Endothelial cell of hepatic sinusoid (primary cell): ENCODE results near the gene ARHGEF12.
"Not testable (repeated sequence)": the region's sequence is repeated elsewhere in the genome, so short reads cannot be mapped to it uniquely, and the experiment has no call there.

Experiments
- in situ Hi-C: cut with HindIII; loops from 2 replicates; pipeline ENCODE4 v1.10.0; 2017; ENCODE audit warnings: low sequenced_read_pairs

ARHGEF12 gene

DNA sequence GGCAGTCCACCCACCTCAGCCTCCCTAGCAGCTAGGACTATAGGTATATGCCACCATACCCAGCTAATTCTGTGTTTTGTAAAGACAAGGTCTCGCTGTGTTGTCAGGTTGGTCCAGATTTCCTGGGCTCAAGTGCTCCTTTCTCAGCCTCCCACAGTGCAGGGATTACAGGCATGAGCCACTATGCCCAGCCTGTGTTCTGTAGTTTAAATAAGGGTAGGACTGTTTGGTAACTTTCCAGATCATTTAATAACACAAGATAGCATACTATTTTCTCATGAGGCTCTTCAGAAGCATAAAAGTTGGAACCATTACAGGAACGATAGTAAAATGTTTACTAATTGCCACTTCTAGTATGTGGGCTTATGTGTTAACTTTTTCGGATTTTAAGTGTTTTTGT is 137.3 kb downstream of the ARHGEF12 start:
- in situ Hi-C loops = no loop called here

DNA sequence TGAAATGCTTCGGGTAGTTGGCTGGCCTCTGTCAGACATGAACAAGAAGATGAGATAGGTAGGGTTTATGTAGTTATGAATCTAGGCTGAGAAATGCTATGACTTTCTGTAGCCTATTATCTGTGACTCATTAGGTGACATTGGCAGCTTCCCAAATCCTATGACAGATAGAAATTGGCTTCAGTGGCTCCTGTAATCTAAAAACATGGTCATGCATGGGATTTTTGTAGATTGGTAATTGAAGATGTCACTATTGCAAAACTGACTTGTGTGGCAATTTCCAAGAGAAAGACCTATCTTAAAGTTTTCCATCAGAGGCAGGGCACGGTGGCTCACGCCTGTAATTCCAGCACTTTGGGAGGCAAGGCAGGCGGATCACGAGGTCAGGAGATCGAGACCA is 145.9 kb downstream of the ARHGEF12 start:
- in situ Hi-C loops = no loop called here

DNA sequence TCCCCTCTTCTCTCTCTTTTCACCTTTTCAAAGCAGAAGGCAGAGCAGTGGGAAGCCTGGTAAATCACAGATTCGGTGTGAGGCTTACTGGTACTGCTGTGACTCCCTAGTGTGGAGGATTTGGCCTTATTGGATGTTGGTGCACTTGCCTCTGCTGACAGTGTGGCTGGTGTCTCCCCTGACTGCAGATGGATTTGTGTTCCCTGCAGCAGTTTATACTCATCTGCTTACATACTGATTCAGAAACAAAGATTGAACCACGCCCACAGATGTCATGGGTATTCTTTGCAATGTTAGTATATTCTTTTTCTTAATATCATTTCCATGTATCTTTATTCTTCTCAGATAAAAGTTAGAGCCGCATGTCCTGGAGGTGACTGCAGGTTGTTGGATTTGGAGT is 148.5 kb downstream of the ARHGEF12 start:
- in situ Hi-C loops = no loop called here

DNA sequence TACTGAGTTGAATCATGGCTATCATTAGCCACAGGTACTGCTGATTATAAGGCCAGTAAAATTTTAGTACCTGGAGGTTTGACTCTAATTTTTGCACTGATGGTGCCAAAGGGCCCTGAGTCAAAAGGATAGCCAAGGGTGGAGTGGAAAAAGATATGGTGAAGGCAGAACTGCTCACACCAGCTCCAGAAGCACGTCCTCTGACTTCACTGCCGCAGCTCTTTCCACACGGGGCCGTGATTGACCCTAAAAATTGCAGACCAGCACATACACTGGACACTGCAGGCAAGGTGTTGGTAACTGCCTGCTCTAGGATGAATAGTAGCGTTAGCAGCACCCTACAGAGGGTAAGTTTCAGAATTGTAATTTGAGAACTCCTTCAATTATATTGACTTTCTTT is 149.9 kb downstream of the ARHGEF12 start:
- in situ Hi-C loops = no loop called here

DNA sequence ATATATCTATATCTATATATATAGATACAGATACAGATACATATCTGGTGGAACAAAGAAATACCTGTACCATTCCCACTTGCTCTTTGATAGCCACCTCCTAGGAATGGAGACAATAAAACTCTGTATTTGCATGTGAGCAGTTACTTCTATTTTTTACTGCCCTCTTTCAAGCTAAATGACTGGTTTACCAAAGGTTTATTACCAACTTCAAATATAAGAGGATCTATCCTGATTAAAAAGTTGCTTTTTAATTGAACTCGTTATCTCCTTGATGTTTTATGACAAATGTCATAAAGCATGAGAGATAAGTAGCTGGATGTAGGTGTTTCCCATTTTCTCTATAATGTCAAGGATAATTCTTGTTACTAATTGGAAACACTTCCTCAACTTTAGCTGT is 153.6 kb downstream of the ARHGEF12 start:
- in situ Hi-C loops = no loop called here

DNA sequence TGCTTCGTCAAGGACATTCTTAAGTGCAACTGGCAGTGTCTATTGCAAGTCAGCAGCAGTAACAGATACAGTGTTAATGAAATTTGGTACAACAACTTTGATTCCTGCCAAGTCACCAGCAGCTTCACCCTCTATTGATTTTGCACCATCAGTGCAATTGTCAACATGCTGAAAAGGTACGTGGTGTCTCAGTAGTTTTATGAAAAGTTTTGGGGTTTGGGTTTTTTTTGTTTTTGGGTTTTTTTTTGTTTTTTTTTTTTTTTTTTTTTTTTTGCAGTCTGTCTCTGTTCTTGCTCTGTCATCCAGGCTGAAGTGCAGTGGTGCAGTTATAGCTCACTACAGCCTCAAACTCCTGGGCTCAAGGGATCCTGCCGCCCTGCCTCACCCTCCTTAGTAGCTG is 156.3 kb downstream of the ARHGEF12 start:
- in situ Hi-C loops = no loop called here

DNA sequence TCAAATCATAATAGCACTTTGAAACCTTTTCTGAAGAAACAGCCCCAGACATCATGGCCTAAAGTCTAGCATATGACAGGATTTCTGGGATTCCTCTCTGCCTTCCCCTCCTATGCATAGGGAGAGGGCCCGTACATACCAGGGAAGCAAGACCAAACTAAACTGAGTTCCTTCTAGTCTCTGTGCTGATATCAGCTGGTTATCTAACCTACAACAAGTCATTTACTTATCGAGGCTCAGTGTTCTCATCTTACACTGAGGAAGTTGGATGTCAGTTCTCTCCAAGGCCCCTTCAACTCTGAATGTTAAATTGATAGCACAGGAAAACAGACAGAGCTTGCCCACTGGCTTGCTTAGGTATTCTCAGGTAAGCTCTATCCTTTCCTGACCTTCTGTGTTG is 158.4 kb downstream of the ARHGEF12 start:
- in situ Hi-C loops = no loop called here

DNA sequence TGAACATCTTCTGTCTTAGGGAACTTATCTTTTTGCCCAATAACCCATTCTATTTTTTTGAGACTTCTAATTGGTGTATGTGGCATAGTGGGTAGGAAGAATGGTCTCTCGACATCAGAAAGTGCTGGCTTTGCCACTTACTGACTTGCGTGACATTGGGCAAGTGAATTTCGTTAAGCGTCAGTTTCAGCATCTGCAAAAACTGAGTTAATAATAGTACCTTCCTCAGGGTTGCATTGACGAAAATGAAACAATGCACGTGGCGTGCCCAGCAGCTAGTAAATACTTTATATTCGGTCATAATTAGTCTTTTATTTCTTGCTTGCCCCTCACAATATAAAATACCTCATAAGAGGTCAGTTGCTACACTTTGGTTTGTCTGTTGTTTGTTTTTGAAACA is 162.9 kb downstream of the ARHGEF12 start:
- in situ Hi-C loops = no loop called here

DNA sequence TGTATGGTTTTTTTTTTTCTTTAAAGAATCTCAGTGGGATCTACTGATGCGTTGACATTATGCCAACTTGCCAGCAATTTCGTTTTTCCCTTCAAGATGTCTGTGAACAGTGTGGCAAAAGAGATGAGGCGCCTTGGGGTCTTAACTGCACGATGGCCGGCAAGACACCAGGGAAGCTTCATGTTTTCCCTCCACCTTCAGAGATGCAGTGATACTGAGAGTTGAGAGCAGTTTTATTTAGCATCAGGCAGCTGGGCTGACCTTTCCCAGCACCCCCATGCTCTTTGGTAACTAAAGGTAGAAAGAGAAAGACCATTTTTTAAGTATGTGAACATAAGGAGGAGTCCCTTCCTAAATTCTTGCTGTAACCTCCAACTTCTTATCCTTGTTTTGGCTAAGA is 163.6 kb downstream of the ARHGEF12 start:
- in situ Hi-C loops = no loop called here

DNA sequence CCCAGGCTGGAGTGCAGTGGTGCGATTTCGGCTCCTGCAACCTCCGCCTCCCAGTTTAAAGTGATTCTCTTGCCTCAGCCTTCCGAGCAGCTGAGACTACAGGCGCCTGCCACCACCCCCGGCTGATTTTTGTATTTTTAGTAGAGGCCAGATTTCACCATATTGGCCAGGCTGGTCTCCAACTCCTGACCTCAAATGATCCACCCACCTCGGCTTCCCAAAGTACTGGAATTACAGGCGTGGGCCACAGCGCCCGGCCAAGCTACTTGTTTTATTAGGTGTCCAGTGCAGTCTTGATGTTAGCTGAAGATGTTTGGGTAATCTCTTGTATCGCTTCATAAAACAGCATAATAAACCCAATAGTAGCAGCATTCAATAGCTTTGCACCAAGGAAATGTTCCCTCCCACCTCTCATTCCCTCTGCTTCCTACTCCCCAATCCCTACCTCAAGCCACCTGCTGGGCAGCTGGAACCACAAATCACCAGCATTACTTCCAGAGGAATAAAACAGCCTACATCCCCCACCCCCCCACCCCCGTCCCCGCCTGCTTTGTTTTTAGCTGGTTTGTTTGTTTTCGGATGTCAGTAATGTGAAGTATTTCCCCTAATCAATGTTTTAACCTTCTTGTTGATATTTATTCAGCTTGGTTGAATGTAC is 164.3 kb downstream of the ARHGEF12 start:
- in situ Hi-C loops = no loop called here

DNA sequence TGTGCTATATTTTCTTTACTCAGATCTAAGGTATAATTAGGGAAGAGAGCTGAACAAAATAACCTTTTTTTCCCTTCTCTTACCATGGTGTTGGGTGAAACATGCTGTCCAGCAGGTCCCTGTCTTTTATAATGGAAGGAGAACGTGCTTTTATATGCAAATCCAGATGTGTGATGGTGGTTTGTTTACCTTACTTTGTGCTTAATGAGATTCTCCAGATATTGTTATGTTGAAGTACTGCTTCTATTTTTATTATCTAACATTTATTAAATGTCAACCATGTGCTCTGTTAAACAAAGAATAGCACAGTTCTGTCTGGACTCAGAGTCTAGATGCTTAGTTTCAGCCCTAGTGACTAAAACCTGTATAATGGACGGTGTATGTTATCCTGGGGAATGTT is 165.2 kb downstream of the ARHGEF12 start:
- in situ Hi-C loops = no loop called here

DNA sequence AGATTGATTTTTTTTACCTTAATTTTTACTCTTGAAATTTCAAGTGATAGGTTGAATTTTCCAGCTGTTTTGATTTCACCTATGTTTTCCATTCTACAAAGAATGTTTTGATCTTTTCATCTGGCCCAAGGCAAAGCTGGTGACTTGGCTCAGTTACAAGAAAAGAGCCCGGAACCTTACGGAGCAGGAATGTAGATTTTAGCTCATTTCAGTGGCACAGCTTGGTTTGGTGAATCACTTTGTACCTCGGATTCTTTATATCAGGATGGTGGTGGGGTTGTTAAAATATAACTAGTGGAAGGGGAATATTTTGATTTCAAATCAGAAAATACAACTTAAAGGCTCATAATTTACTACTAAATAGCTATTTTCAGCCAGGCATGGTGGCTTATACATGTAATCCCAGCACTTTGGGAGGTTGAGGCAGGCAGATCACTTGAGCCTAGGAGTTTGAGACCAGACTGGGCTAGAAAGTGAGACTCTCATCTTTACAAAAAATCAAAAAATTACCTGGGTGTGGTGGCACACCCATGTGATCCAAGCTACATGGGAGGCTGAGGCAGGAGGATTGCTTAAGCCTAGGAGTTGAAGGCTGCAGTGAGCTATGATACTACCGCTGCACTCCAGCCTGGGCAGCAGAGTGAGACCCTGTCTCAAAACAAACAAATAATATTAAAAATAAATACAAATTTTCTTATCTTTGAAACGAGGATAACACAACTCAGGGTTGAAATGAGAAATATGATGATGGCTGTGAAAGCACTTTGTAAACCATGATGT is 166.0 kb downstream of the ARHGEF12 start:
- in situ Hi-C loops = no loop called here

DNA sequence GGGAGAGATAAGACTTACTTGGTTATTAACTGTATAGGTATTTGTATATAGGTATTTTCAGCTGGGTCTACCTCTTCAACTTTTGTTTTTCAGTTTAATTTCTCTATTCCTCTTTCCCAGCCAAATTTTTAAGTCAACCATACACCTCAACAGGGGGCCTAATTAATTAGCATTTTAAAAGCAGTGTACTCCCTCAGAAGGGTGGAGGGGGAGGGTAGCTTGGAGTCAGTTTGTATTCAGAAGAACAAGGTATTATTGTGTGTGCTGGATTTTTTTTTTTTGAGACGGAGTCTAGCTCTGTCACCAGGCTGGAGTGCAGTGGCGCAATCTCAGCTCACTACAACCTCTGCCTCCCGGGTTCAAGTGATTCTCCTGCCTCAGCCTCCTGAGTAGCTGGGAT is 167.3 kb downstream of the ARHGEF12 start:
- in situ Hi-C loops = not testable (repeated sequence)

DNA sequence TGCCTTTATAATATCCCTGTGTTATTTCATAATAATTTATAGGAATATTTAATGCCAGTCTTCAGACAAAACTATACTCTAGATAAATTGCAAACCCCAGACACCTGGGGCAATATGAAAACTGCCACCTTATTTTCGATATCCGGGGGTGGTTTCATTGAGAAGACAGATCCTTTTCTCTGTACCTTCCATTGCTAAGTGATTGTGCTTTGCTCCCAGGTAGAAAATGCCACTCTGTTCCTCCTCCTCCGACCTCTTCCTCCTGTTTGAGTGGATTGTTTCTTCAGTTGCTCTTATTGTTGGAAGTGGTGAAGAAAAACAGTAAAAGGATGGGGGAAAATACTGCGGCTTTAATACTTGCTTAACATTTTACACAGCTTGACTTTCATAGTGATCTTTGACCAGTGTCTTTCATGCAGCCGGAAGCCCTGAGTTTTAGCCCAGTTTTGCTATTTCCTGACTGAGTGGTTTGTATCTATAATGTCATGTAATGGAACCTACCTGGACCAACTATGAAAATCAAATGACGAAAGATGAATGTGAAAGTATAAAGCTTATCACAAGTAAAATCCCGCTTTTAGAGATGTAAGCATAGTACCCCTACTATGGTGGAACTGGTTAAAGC is 169.7 kb downstream of the ARHGEF12 start:
- in situ Hi-C loops = loop anchor here (5.0 kb wide), 1 partner anchor 176 kb away; no protein-coding TSS in a partner anchor

DNA sequence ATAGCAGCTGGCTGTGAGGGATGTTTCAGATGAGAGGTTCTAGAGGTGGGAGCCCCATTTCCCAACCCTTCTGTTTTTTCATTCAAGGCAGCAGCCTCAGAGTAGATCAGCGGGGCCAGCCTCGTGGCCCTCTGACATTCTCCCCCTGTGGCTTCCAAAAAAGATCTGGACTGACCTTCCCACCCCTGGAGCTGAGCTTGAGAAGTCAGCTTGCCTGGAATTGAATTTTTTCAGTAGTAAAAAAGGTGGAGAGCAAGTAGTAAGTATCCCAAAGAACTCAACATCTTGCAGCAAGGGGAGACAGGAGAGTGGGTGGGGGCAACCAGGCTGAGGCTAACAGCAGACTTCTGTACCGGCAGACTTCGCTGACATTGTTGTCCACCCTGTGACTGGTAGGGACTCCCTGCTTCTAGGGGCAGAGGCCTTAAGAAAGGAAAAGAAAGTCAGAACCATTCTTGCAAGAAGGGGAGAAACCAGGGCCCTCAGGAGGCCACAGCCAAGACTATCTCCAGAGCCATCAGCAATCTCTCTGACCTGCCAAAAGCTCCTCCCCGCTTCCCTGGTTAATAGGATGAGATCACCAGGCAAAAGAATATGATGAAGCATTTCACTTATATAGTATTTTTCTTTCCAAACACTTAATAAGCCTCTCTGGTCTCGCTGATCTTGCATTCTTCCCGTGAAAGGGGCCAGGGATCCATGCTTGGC is 173.3 kb downstream of the ARHGEF12 start:
- in situ Hi-C loops = loop anchor here (5.0 kb wide), 1 partner anchor 173 kb away; no protein-coding TSS in a partner anchor

DNA sequence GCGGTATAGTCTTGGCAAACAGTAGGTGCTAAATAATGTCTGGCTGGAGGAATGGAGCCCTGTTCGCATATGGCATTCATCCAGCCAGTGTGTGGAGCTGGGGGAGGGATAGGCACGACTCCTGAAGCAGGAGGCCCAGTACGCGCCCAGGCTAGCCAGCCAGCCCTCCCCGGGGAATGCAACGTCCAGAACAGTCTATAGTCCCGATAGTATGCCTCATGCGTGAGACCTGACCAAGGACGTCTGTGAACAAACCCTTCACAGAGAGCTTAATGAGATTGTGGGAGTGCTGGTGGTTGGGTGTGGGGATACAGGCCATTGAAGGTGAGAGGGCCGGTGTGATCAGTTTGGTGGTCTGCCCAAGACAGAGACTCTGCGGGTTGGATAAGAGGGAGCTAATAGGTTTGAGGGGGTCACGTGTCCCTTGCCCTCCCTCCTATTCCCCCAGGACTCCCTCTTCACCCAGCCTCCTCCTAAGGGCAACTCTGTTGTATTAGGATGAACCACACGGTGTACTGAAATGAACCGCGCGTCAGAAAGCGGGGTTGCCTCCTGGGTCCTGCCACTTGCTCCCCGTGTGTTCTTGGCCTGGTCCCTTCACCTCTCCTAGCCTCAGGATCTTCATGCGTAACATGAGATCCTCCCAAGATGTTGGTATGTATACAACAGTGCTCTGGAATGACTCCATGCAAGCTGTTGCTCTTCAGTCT is 174.3 kb downstream of the ARHGEF12 start:
- in situ Hi-C loops = no loop called here

DNA sequence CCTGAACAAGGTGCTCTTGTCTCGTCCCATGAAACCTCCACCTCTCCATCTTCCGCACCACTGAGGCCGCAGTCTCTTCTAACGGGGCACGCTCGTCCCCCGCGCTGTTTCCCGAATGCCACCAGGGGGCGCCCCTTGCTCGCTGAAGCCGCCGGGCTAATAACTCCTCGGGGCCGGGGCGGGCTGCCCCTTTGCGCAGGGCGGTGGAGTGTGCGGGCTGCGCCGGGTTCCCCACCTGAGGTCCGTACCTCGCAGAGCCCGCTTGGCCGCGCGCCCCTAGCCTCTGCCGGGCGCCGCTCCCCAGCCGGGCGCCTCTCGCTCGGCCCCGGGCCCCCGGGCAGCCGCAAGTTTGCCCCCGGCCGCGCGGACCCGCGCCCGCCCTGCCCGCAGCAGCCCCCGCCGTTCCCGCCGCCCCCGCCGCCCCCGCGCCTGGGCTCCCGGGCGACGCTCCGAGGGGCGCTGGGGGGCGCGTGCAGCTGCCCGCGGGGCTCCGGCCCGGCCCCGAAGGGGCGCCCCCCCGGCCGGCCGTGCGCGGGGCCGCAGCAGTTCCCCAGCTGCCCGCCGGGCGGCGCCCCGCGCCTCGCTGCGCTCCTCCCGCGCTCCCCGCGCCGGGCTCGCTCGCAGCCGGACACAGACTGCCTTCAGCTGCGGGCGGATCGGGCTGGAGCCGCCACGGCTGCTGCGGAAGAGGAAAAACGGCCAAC is 175.1 kb downstream of the ARHGEF12 start, which contains the start of gene GRIK4:
Gene GRIK4 (plus strand): TSS at position 633 of the 704 bp plus-strand sequence. CDS start 148,571 bp downstream, outside the sequence.
- in situ Hi-C loops = no loop called here

DNA sequence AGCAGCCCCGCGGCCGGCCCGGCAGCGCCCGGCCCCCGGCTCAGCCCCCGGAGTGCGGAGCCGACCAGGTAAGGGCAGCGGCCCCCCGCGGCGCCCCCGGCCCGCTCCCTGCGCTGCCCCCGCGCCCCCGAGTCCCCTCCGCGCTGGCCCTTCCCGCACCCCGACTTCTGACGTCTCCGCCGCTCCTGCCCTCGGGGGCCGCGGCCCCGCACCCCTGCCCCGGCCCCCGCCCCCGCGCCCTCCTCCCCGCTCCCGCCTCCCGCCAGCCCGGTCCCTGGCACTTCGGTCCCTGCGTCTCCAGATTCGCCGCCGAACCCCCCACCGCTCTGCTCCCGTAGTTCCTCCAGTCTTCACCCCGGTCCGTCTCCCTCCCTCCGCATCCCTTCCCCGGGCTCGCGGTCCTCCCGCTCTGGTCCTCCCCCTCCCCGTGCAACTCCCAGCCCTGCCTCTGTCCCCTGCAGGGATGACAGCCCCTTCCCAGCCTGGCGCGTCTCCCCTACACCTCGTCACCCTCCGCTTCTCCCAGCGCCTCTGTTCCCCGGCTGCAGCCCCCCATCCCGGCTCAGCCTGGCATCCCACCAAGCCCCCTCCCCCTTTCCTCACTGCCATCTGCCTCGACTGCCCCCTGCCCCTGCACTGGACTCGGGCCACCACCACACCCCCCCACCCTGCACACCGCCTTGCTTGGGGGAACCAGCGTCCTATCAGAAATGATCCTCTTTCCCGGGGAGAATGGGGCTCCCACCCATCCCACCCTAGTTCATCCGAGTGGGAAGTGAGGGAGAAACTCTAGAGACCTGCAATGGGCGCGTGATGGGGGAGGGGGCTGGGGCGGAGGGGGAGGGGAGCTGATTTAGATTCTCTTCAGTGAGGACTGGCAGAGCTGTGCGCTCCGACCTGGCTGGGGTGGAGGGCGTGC is 175.9 kb downstream of the ARHGEF12 start:
- in situ Hi-C loops = no loop called here
